Pancreas (tissue), 10 donors: ENCODE data around the gene PRAMEF25. TPM values are rescaled to one million over a fixed set of nuclear protein-coding genes. Genes with fewer than 3 reads are reported as not detected.
"Not testable (repeated sequence)": the region's sequence is repeated elsewhere in the genome, so short reads cannot be mapped to it uniquely, and the experiment has no call there.

Experiments
- ATAC-seq, 4 donors: fragments of 200-7000 bp; cut with Tn5 transposase; one replicate each; pipeline versions ENCODE4 v1.8.0 to v1.9.1; 2020; ENCODE audit warnings: mild to moderate bottlenecking in 4 of 4, moderate library complexity in 4 of 4
- DNase-seq, 6 donors: peaks; one replicate each; pipeline ENCODE4 v3.0.0-alpha.2; 2020
- FAIRE-seq: peaks from 2 replicates; lab custom pipeline; 2012; peaks lifted over from hg19 to GRCh38; lab: Jason Lieb, UNC
- H3K27ac ChIP-seq, 4 donors: fragments of 200-600 bp; sonication (generic); 1 replicate in 3 of 4; 2 replicates in 1 of 4; pipeline versions ENCODE4 v1.5.0 to v1.8.0; 2020
- H3K27me3 ChIP-seq, 4 donors: fragments of 200-600 bp; one replicate each; pipeline ENCODE4 v1.8.0; 2021
- H3K36me3 ChIP-seq, 3 donors: fragments of 200-600 bp; sonication (generic) in 1 of 3; one replicate each; pipeline versions ENCODE4 v1.5.0 to v1.8.0; 2020 to 2021
- H3K4me1 ChIP-seq, 3 donors: fragments of 200-600 bp; one replicate each; pipeline ENCODE4 v1.8.0; 2021
- H3K4me3 ChIP-seq, 4 donors: fragments of 200-600 bp; sonication (generic) in 2 of 4; one replicate each; pipeline versions ENCODE4 v1.5.0 to v1.8.0; 2020 to 2021
- H3K9me3 ChIP-seq, 4 donors: fragments of 200-600 bp; one replicate each; pipeline ENCODE4 v1.8.0; 2021
- WGBS, 2 donors: extraction: QIAGEN DNeasy Blood & Tissue Kit; methylation state at CpG; one replicate each; pipeline ENCODE4 v1.1.7; 2013; 5-methylcytosine and 5-hydroxymethylcytosine counted together
- intact Hi-C, 3 donors: fragments of 100-400 bp; cut with DNase I; formaldehyde crosslinking; loops; one replicate each; pipeline versions ENCODE4 v1.11.1 to v1.14.2; 2022
- polyA plus RNA-seq, 2 donors: library from polyadenylated mRNA; stranded (reverse); fragments of 200-250 nt; gene quantifications; one replicate each; pipeline ENCODE4 v1.2.3, GENCODE V29; 2013
- total RNA-seq, 6 donors: library from RNA; stranded (reverse); fragmentation: NEBNext Ultra II Directional in 4 of 6; extraction: Animal tissue kit (Norgen Biotek cat#: 25700) in 4 of 6; gene quantifications; one replicate each; pipeline versions ENCODE4 v1.2.1 to v1.2.4, GENCODE V29; 2021 to 2023
- donor health status: healthy with polysubstance abuse.
- donor health status: DM: no; HTN: no; CAD: no; lungs with moderate emphysema.
- donor health status: DM: no; HTN: no; CAD: no.
- donor health status: control.
- donor health status: control.
- donor health status: Bipolar disorder and iron deficiency.
- donor health status: DM: yes; HTN: yes; CAD: no.
- donor health status: DM: no; HTN: no; CAD: no.
- donor health status: DM: no; HTN: no; CAD: no.
- donor health status: DM: yes; HTN: yes; CAD: no.

Gene PRAMEF25
- not detected for total RNA-seq
- polyA plus RNA-seq: not detected

DNA sequence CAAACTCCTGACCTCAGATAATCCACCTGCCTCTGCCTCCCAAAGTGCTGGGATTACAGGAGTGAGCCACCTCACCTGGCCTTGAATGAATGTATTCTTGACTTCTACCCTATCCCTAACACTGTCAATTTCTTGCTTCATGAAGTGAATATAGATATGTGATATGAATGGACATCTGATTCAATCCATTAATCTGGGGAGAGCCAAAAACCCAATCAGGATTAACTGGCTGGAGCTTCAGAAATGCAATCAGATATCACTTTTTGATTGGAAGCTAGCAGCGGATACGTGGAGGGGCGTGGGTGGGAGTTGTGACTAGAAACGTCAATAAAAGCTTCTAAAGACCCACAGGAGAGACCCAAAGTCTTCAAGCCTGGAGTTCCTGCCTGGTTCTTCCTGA is at the start of gene PRAMEF25:
Gene PRAMEF25 (plus strand): TSS at position 301 of the 400 bp plus-strand sequence. CDS start 2,920 bp downstream, outside the sequence.
- no CpG with 5 or more reads among the region's 4 CpGs for WGBS, 2 donors
- ATAC-seq, FAIRE-seq, intact Hi-C loops, DNase-seq, H3K4me1 ChIP-seq, H3K36me3 ChIP-seq, H3K4me3 ChIP-seq, H3K9me3 ChIP-seq, H3K27me3 ChIP-seq, H3K27ac ChIP-seq: not testable (repeated sequence)

DNA sequence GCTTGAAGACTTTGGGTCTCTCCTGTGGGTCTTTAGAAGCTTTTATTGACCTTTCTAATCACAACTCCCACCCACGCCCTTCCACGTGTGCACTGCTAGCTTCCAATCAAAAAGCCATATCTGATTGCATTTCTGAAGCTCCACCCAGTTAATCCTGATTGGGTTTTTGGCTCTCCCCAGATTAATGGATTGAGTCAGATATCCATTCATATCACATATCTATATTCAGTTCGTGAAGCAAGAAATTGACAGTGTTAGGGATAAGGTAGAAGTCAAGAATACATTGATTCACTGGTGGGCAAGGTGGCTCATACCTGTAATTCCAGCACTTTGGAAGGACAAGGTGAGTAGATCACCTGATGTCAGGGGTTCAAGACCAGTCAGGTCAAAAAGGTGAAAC is 14.1 kb upstream of the PRAMEF25 start, which contains the start of gene PRAMEF27:
Gene PRAMEF27 (minus strand): TSS at position 101 of the 400 bp plus-strand sequence. CDS start 2,916 bp downstream, outside the sequence.
- H3K36me3 ChIP-seq, H3K4me1 ChIP-seq, ATAC-seq, H3K4me3 ChIP-seq, H3K27ac ChIP-seq, H3K27me3 ChIP-seq, FAIRE-seq, H3K9me3 ChIP-seq, intact Hi-C loops, DNase-seq: not testable (repeated sequence)
- WGBS, 2 donors: 49 to 66% methylated on average over 3 of the region's 3 CpGs

DNA sequence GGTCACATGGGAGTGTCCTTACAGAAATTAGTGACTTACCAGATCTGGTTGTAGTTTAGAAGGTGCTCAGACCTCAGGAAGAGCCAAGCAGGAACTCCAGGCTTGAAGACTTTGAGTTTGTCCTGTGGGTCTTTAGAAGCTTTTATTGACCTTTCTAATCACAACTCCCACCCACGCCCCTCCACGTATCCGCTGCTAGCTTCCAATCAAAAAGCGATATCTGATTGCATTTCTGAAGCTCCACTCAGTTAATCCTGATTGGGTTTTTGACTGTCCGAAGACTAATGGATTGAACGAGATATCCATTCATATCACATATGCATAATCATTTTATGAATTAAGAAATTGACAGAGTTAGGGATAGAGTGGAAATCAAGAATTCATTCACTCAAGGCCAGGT is 46.2 kb downstream of the PRAMEF25 start, which contains the start of gene HNRNPCL2:
Gene HNRNPCL2 (minus strand): TSS at position 101 of the 400 bp plus-strand sequence. CDS start 454 bp downstream, outside the sequence.
- H3K36me3 ChIP-seq, H3K9me3 ChIP-seq, H3K27me3 ChIP-seq, H3K4me3 ChIP-seq, DNase-seq, FAIRE-seq, ATAC-seq, intact Hi-C loops, H3K27ac ChIP-seq, H3K4me1 ChIP-seq: not testable (repeated sequence)
- WGBS, 2 donors: 67 to 78% methylated on average over 6 of the region's 6 CpGs

Other genes starting within 250 kb of the PRAMEF25 start
- gene PRAMEF11, start 239.4 kb upstream of the PRAMEF25 start, total RNA-seq: not detected
- not detected for gene PRAMEF11, start 239.4 kb upstream of the PRAMEF25 start, polyA plus RNA-seq
- gene HNRNPCL1, start 222.1 kb upstream of the PRAMEF25 start, total RNA-seq: not detected
- not detected for gene HNRNPCL1, start 222.1 kb upstream of the PRAMEF25 start, polyA plus RNA-seq
- gene PRAMEF2, start 213.7 kb upstream of the PRAMEF25 start, total RNA-seq: not detected
- not detected for gene PRAMEF2, start 213.7 kb upstream of the PRAMEF25 start, polyA plus RNA-seq
- gene PRAMEF4, start 184.6 kb upstream of the PRAMEF25 start, total RNA-seq: not detected
- not detected for gene PRAMEF4, start 184.6 kb upstream of the PRAMEF25 start, polyA plus RNA-seq
- gene PRAMEF10, start 172.5 kb upstream of the PRAMEF25 start, total RNA-seq: not detected
- gene PRAMEF10, start 172.5 kb upstream of the PRAMEF25 start, polyA plus RNA-seq: not detected
- not detected for gene PRAMEF7, start 154.2 kb upstream of the PRAMEF25 start, total RNA-seq
- gene PRAMEF7, start 154.2 kb upstream of the PRAMEF25 start, polyA plus RNA-seq: not detected
- gene PRAMEF6, start 123.2 kb upstream of the PRAMEF25 start, total RNA-seq: not detected
- not detected for gene PRAMEF6, start 123.2 kb upstream of the PRAMEF25 start, polyA plus RNA-seq
- not detected for gene PRAMEF27, start 14.2 kb upstream of the PRAMEF25 start, total RNA-seq
- gene PRAMEF27, start 14.2 kb upstream of the PRAMEF25 start, polyA plus RNA-seq: not detected
- gene HNRNPCL3, start 10.0 kb upstream of the PRAMEF25 start, total RNA-seq: not detected
- not detected for gene HNRNPCL3, start 10.0 kb upstream of the PRAMEF25 start, polyA plus RNA-seq
- gene HNRNPCL2, start 46.1 kb downstream of the PRAMEF25 start, total RNA-seq: not detected
- not detected for gene HNRNPCL2, start 46.1 kb downstream of the PRAMEF25 start, polyA plus RNA-seq
- not detected for gene PRAMEF26, start 85.2 kb downstream of the PRAMEF25 start, total RNA-seq
- gene PRAMEF26, start 85.2 kb downstream of the PRAMEF25 start, polyA plus RNA-seq: not detected
- not detected for gene HNRNPCL4, start 94.9 kb downstream of the PRAMEF25 start, total RNA-seq
- not detected for gene HNRNPCL4, start 94.9 kb downstream of the PRAMEF25 start, polyA plus RNA-seq
- gene PRAMEF9, start 101.1 kb downstream of the PRAMEF25 start, total RNA-seq: not detected
- not detected for gene PRAMEF9, start 101.1 kb downstream of the PRAMEF25 start, polyA plus RNA-seq
- not detected for gene PRAMEF13, start 130.6 kb downstream of the PRAMEF25 start, total RNA-seq
- not detected for gene PRAMEF13, start 130.6 kb downstream of the PRAMEF25 start, polyA plus RNA-seq
- not detected for gene PRAMEF18, start 155.4 kb downstream of the PRAMEF25 start, total RNA-seq
- not detected for gene PRAMEF18, start 155.4 kb downstream of the PRAMEF25 start, polyA plus RNA-seq
- not detected for gene PRAMEF5, start 183.4 kb downstream of the PRAMEF25 start, total RNA-seq
- not detected for gene PRAMEF5, start 183.4 kb downstream of the PRAMEF25 start, polyA plus RNA-seq
- not detected for gene PRAMEF8, start 214.4 kb downstream of the PRAMEF25 start, total RNA-seq
- not detected for gene PRAMEF8, start 214.4 kb downstream of the PRAMEF25 start, polyA plus RNA-seq
- not detected for gene PRAMEF33, start 232.8 kb downstream of the PRAMEF25 start, total RNA-seq
- under 1 TPM in 1 of 2 donors, not detected in 1; 0.05 TPM for gene PRAMEF33, start 232.8 kb downstream of the PRAMEF25 start, polyA plus RNA-seq
- gene PRAMEF15, start 244.8 kb downstream of the PRAMEF25 start, total RNA-seq: not detected
- not detected for gene PRAMEF15, start 244.8 kb downstream of the PRAMEF25 start, polyA plus RNA-seq